ENCODE measurements around the gene MAD1L1.

Gene MAD1L1

GRCh38 chr7:1917221-1918062 lies 315.3 kb downstream of the MAD1L1 start:
- no peak for DNase-seq (ENCODE audit: low read depth, low spot score)

DNA sequence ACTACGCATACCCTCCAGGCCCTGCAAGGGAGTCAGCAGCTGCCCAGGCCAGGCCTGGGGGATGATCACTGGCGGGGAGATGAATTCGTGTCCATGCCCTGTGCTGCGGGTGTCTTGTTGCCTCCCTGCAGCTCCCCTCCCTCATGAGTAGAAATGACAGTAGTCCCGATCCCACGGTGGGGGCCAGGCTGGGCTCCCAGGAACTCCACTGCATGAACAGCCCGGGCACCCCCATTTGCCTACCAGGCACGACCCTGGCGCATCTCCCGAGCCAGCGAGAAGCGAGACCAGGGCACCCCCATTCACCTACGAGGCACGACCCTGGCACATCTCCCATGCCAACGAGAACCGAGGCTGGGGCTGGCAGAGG lies 316.2 kb downstream of the MAD1L1 start:
- no peak for DNase-seq (ENCODE audit: low read depth, low spot score)

DNA sequence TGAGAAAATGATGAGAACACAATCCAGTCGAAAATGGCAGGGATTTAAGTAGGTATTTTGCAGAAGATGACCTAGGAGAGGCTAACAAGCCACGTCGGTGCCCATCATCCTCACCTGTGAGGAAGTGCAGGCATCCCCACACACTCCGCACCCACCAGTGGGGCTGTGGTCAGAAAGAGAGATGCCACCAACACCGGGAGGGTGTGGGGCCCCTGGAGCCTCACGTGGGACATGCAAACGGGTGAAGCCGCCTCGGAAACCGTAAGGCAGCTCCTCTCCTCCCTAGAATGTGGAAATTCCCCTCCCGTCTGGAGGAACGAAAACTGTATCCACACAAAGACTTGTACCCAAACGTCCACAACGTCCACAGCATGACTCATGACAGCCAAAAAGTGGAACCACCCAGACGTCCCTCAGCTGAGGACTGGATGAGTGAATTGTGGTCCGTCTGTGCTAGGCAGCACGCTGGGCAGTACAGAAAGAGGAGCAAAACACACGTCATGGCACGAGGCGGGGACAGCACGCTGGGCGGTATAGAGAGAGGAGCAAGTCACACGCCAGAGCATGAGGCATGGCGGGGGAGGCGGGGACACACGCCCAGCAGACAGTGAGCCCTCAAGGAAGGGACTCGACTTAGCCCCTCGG lies 316.7 kb downstream of the MAD1L1 start:
- DNase-seq (ENCODE audit: low read depth, low spot score): no peak

DNA sequence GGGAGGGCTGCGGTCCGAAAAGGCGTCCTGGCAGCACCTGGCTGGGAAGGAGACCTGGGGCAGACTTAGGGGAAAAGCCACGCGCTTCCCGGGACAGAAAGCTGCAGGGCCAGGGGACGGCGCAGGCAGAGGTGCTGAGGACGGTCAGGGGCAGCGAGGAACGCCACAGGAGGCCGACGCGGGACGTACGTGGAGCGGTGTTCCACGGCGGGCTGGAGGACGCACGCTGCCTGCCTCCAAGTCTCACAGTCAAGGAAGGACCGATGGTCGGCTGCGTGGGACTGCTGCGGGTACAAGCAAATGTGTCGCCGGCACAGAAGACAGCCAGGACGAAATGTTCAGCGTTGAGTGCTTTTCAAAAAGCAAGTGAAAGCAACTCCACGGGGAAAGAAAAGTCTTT lies 317.4 kb downstream of the MAD1L1 start:
- DNase-seq (ENCODE audit: low read depth, low spot score): no peak

- DNase-seq (ENCODE audit: low read depth, low spot score): no peak
Observed at GRCh38 chr7:1914743-1915142, 318.0 kb downstream of the MAD1L1 start.

DNA sequence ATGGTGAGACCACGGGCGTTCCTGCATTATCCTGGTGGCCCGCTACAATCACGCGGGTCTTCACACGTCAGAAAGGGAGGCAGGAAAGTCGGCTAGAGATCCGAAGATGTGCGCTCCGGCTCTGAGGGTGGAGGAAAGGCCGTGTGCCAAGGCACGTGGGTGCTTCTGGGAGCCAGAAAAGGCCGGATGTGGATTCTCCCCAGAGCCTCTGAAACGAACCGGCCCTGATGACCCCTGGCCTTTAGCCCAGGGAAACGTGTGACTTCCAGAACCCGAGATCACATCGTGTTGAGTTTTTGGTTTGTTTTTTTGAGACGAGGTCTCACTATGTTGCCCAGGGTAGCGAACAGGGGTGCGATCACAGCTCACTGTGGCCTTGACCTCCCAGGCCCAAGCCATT lies 318.4 kb downstream of the MAD1L1 start:
- no peak for DNase-seq (ENCODE audit: low read depth, low spot score)

GRCh38 chr7:1913466-1914282 lies 319.1 kb downstream of the MAD1L1 start:
- DNase-seq (ENCODE audit: low read depth, low spot score): no peak

- DNase-seq (ENCODE audit: low read depth, low spot score): no peak
Observed at GRCh38 chr7:1912593-1913465, 319.9 kb downstream of the MAD1L1 start.

GRCh38 chr7:1911571-1911970 lies 321.2 kb downstream of the MAD1L1 start:
- no peak for DNase-seq (ENCODE audit: low read depth, low spot score)

GRCh38 chr7:1910827-1911226 lies 321.9 kb downstream of the MAD1L1 start:
- no peak for DNase-seq (ENCODE audit: low read depth, low spot score)

DNA sequence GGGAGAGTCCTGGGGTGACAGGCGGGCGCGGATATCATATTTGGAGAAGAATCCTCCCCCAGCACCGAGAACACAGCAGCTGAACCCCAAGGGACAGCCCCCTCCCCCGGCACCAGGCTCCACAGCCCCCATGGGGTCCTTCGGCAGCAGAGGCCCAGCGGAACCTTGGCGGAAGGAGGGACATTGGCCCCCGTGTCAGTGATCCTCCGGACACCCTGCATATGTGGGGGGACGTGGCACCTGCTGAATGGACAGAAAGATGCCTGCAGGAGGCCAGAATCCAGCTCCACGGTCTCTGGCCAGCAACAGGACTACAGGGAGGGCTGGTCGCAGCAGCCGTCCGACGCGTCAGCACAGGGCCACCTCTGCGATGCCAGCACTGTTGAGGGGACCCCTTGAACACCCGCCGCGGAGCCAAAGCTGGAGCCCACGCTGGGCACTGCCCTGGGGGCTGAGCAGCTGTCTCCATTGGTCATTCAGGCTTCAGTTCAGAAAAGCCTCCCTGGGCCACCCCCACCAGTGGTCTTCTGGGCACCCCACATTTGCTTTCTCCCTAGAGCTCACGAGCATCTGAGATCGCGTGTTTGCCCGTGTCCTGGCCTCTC lies 322.6 kb downstream of the MAD1L1 start:
- DNase-seq (ENCODE audit: low read depth, low spot score): no peak

GRCh38 chr7:1909476-1909875 lies 323.3 kb downstream of the MAD1L1 start:
- DNase-seq (ENCODE audit: low read depth, low spot score): no peak

GRCh38 chr7:1908823-1909420 lies 323.8 kb downstream of the MAD1L1 start:
- DNase-seq (ENCODE audit: low read depth, low spot score): no peak

- no peak for DNase-seq (ENCODE audit: low read depth, low spot score)
Observed at GRCh38 chr7:1907751-1908365, 324.9 kb downstream of the MAD1L1 start.

DNA sequence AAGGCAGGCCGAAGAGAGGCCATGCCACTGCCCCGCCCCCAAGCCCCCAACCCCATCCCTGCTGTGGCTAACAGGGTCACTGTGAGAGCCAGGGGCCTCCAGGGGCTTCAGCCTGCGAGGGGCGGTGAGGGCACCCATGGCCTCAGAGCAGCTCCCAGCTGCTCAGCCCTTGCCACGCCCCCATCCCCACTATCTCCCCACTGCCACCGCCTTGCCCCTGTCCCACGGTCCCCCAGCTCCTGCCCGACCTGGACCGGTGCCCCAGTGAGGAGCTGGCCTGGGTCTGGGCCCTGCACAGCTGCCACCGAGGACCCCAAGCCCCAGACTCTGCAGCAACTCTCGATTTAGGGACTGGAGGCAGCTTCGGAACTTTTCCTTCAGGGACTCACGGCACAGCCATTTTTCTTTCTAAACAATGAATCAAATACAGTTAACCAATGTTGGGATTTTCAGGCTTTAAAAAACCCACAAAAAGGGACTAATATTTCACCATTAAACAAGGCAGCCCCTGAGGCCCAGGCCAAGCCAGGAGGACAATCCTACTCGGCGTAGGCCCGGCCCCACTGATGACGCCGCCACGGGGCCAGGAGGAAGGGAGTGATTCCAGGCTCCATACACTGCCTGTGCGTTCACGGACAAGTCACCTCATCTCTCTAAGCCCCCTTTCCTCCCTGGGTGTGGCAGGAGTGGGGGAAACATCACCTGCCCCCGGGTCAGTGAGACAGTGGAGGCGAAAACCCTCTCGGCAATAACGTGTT lies 325.6 kb downstream of the MAD1L1 start:
- no peak for DNase-seq (ENCODE audit: low read depth, low spot score)

DNA sequence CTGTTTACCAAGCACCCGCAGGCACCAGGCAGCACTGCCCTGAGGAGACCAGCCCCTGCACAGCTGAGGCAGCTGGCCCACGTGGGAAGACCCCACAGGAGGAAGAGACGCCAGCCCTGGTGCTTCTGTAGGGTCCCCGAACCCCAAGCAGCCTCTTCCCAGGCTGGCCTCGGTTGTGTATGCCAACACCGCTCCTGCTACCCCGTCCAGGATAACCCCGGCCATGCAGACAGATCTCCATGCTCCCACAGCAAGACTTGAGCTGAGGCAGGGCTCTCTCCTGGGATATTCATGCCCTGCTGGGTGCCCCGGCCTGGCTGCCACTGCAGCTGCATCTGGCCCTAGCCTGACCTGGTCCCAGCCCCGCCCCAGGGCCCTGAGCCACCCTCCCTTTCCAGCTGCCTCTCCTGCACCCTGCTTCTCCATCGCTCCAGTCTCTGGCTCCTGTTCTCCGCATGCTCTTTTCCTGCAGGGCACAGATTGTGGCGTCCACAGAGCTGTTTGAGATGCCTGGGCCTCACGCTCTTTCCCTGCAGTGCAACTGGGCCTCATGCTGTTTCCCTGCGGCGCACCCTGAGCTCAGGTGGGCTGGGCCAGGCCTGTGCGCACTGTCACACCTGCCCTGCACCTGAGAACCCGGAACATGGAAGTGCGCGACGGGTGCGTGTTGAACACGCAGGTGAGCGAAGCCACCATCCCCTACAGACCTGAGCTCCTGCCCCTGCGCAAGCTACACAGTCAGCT lies 326.5 kb downstream of the MAD1L1 start:
- no peak for DNase-seq (ENCODE audit: low read depth, low spot score)

- DNase-seq (ENCODE audit: low read depth, low spot score): no peak
Observed at GRCh38 chr7:1902231-1902855, 330.4 kb downstream of the MAD1L1 start.
